ENCODE results near the gene ARL5A. TPM values are rescaled to one million over a fixed set of nuclear protein-coding genes. Genes with fewer than 3 reads are reported as not detected.

The ARL5A gene
- total RNA-seq, 2 donors from 2014 or later, result 28.0 to 33.8 TPM

DNA sequence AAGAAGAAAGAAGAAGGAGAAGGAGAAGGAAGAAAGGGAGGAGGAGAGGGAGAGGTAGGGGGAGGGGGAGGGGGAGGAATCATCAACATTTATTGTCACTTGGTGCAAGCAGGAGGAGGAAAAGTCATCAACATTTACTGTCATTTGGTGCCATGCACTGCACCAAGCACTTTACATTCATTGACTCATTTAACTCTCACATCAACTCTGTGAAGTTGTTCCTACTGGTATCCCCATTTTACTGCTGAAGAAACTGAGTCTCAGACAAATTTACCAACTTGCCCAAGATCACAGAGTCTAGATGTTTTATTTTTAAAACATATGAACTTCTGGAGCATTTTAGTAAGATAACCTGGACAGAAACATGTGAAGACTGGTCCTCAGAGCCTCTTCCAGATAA is 47.3 kb downstream of the ARL5A start:
- no peak overlapping the region for H3K27ac ChIP-seq
- H3K27me3 ChIP-seq (replicated peaks; ENCODE audit: insufficient read depth), result no peaks in the 10 kb centered on the region
- no peak overlapping the region for H3K4me3 ChIP-seq
- no peaks in the 10 kb centered on the region for H3K9me3 ChIP-seq
- TF ChIP-seq, protein P1, sequence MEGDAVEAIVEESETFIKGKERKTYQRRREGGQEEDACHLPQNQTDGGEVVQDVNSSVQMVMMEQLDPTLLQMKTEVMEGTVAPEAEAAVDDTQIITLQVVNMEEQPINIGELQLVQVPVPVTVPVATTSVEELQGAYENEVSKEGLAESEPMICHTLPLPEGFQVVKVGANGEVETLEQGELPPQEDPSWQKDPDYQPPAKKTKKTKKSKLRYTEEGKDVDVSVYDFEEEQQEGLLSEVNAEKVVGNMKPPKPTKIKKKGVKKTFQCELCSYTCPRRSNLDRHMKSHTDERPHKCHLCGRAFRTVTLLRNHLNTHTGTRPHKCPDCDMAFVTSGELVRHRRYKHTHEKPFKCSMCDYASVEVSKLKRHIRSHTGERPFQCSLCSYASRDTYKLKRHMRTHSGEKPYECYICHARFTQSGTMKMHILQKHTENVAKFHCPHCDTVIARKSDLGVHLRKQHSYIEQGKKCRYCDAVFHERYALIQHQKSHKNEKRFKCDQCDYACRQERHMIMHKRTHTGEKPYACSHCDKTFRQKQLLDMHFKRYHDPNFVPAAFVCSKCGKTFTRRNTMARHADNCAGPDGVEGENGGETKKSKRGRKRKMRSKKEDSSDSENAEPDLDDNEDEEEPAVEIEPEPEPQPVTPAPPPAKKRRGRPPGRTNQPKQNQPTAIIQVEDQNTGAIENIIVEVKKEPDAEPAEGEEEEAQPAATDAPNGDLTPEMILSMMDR (IDR thresholded peaks at IDR 0.05), result no peak
- no peak for TF ChIP-seq POLR2A (IDR thresholded peaks at IDR 0.05)
- no peak for TF ChIP-seq POLR2AphosphoS5 (IDR thresholded peaks at IDR 0.05)
- intact Hi-C loops (cut with DNase I), result no loop called here
- DNase-seq (ENCODE audit: low spot score), result no peak
- H3K36me3 ChIP-seq, result no peaks in the 10 kb centered on the region
- H3K4me1 ChIP-seq (replicated peaks), result no peaks in the 10 kb centered on the region

DNA sequence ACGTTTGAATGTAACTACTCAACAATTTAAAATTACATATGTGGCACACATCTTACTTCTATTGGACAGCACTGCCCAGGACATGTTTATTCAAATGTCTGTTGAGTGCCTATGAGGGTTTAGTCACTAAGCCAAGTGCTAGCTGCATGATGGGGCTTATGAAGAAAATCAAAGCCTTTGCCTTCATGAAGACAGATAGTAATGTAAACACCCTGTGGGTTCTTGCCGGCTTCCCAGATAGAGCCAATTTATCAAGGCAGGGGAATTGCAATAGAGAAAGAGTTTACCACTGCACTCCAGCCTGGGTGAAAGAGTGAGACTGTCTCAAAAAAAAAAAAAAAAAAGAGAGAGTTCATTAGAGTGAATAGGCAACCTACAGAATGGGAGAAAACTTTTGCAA is 50.3 kb downstream of the ARL5A start:
- Histone ChIP-seq H3K27ac (no peak overlapping the region), H3K4me3 (no peak overlapping the region), H3K4me1 (replicated peaks) (peaks cover 7% of the 10 kb centered on the region), H3K36me3 (no peaks in the 10 kb centered on the region), H3K27me3 (replicated peaks; ENCODE audit: insufficient read depth) (no peaks in the 10 kb centered on the region), H3K9me3 (no peaks in the 10 kb centered on the region)
- WGBS, result 76% methylated on average over 2 of the region's 2 CpGs
- DNase-seq (ENCODE audit: low spot score), result no peak
- TF ChIP-seq, protein P1 (IDR thresholded peaks at IDR 0.05), result no peak
- TF ChIP-seq POLR2A (IDR thresholded peaks at IDR 0.05) (no peak), POLR2AphosphoS5 (IDR thresholded peaks at IDR 0.05) (no peak)
- intact Hi-C loops (cut with DNase I), result loop anchor here (10.0 kb wide), 1 partner anchor 47 kb away; the partner anchor contains the start of gene ARL5A

DNA sequence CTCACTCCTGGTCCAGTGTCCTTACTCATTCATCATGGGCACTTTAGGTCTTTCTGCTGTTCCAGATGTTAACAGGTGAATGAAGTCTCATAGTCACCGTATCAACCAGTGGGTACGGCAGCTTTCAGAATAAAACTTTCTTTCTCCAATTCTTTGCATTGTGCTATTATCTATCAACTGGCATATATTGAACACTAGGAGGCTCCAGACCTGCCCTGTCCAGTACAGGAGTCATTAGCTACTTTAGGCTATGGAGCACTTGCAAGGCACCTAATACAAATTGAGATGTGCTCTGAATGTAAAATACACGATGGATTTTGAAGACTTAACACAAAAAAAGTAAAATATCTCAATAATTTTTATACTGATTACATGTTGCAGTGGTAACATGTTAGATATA is 50.7 kb downstream of the ARL5A start:
- H3K27me3 ChIP-seq (replicated peaks; ENCODE audit: insufficient read depth), result no peaks in the 10 kb centered on the region
- H3K4me3 ChIP-seq, result no peak overlapping the region
- H3K9me3 ChIP-seq, result no peaks in the 10 kb centered on the region
- H3K36me3 ChIP-seq, result no peaks in the 10 kb centered on the region
- peaks cover 7% of the 10 kb centered on the region for H3K4me1 ChIP-seq (replicated peaks)
- H3K27ac ChIP-seq, result no peak overlapping the region
- 96% methylated on average over 3 of the region's 3 CpGs for WGBS
- no peak for DNase-seq (ENCODE audit: low spot score)
- TF ChIP-seq POLR2A (IDR thresholded peaks at IDR 0.05), result no peak
- intact Hi-C loops (cut with DNase I), result loop anchor here (10.0 kb wide), 1 partner anchor 47 kb away; the partner anchor contains the start of gene ARL5A

DNA sequence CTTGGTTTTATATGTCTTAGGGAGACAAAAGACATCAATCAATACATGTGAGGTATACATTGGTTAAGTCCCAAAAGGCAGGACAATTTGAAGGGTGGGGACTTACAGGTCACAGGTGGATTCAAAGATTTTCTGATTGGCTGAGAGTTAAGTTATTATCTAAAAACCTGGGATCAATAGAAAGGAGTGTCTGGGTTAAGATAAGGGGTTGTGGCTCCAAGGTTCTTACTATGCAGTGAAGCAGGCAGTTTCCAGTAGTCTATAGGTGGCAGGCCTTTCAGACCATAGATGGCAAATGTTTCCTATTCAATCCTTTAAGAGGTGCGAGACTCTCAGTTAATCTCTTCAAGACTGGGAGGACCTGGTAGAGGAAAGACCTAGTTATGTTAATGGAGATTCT is 51.9 kb downstream of the ARL5A start:
- H3K27ac ChIP-seq, result no peak overlapping the region
- intact Hi-C loops (cut with DNase I), result loop anchor here (10.0 kb wide), 1 partner anchor 48 kb away; the partner anchor contains the start of gene ARL5A
- no peak overlapping the region for H3K4me3 ChIP-seq
- no peaks in the 10 kb centered on the region for H3K36me3 ChIP-seq
- H3K4me1 ChIP-seq (replicated peaks), result peaks cover 7% of the 10 kb centered on the region
- H3K27me3 ChIP-seq (replicated peaks; ENCODE audit: insufficient read depth), result no peaks in the 10 kb centered on the region
- no peaks in the 10 kb centered on the region for H3K9me3 ChIP-seq
- TF ChIP-seq POLR2AphosphoS5 (IDR thresholded peaks at IDR 0.05), result no peak
- no peak for TF ChIP-seq POLR2A (IDR thresholded peaks at IDR 0.05)
- TF ChIP-seq, protein P1 (IDR thresholded peaks at IDR 0.05), result no peak
- no peak for DNase-seq (ENCODE audit: low spot score)
- WGBS, result 100% methylated on average over 1 of the region's 1 CpG

DNA sequence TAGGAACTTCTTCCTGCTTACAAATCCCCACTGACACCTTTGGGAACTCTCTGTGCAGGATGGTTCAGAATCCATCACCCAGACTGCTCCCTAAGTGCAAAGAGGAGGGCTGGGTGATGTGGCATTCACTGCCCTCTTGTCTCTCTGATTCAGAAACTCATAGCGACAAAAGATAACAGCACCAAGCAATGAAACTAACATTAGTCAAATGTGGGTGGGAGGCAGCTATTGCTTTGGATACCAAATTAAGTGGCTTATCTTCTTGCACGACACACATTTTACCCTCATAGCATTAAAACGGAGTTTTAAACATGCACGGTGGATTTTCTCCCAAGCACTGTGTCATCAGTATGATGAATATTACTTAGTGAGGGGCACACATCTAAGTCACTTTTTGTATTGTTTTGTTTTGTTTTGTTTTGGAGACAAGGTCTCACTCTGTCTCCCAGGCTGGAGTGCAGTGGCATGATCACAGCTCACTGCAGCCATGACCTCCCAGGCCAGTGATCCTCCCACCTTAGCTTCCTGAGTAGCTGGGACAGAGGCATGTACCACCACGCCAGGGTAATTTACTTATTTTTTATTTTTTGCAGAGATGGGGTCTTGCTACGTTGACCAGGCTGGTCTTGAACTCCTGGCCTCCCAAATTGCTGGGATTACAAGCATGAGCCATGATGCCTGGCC is 53.0 kb downstream of the ARL5A start:
- 84% methylated on average over 6 of the region's 6 CpGs for WGBS
- Histone ChIP-seq H3K27me3 (replicated peaks; ENCODE audit: insufficient read depth) (no peaks in the 10 kb centered on the region), H3K27ac (peak overlapping the region; percentile 44 to 47), H3K4me1 (replicated peaks) (peaks cover 7% of the 10 kb centered on the region), H3K36me3 (no peaks in the 10 kb centered on the region), H3K9me3 (no peaks in the 10 kb centered on the region), H3K4me3 (no peak overlapping the region)
- intact Hi-C loops (cut with DNase I), result loop anchor here (10.0 kb wide), 1 partner anchor 50 kb away; the partner anchor contains the start of gene ARL5A
- no peak for TF ChIP-seq POLR2A (IDR thresholded peaks at IDR 0.05)
- TF ChIP-seq, protein P1 (IDR thresholded peaks at IDR 0.05), result no peak
- no peak for TF ChIP-seq POLR2AphosphoS5 (IDR thresholded peaks at IDR 0.05)
- no peak for DNase-seq (ENCODE audit: low spot score)
